Measurements from ENCODE around the gene UBE3B. TPM values are rescaled to one million over a fixed set of nuclear protein-coding genes. Genes with fewer than 3 reads are reported as not detected.
A peak's percentile ranks its signal among the peaks of the same experiment; 100 is the strongest.

UBE3B gene
- total RNA-seq, 1 donor from 2014 or later: 28.4 TPM

- H3K79me2 ChIP-seq (ENCODE audit: low read depth): no peaks in the 10 kb centered on the region
- no peaks in the 10 kb centered on the region for H3K36me3 ChIP-seq
- Mint-ChIP-seq H3K36me3 (peaks cover 34% of the 10 kb centered on the region), H3K27ac (peak overlapping the region; percentile 21), H3K27me3 (ENCODE audit: insufficient read depth, low read depth) (peaks cover 3% of the 10 kb centered on the region), H3K4me3 (no peak overlapping the region), H3K4me1 (peaks cover 9% of the 10 kb centered on the region), H3K9me3 (no peaks in the 10 kb centered on the region)
- no peak overlapping the region for H2AFZ ChIP-seq (replicated peaks)
- H3K9me3 ChIP-seq (ENCODE audit: low read depth): no peaks in the 10 kb centered on the region
- no peak overlapping the region for H3K9ac ChIP-seq
- H3F3A ChIP-seq (ENCODE audit: low read depth): no peaks in the 10 kb centered on the region
- no peak for TF ChIP-seq EZH2 (IDR thresholded peaks at IDR 0.05)
- TF ChIP-seq CTCF (IDR thresholded peaks at IDR 0.05): no peak
- no peak for TF ChIP-seq EZH2phosphoT487 (IDR thresholded peaks at IDR 0.05)
- H3K4me3 ChIP-seq: no peak overlapping the region
- no peaks in the 10 kb centered on the region for H4K20me1 ChIP-seq (ENCODE audit: low read depth)
- H3K27ac ChIP-seq: no peak overlapping the region
- no peak for DNase-seq (ENCODE audit: low spot score)
- H3K4me1 ChIP-seq: no peaks in the 10 kb centered on the region
- H3K4me2 ChIP-seq: no peak overlapping the region
- H3K27me3 ChIP-seq: no peaks in the 10 kb centered on the region
Measured at GRCh38 chr12:109512608-109513007, 35.2 kb downstream of the UBE3B start.

- no peaks in the 10 kb centered on the region for H3K27me3 ChIP-seq
- no peaks in the 10 kb centered on the region for H3K36me3 ChIP-seq
- TF ChIP-seq EZH2phosphoT487 (IDR thresholded peaks at IDR 0.05) (no peak), EZH2 (IDR thresholded peaks at IDR 0.05) (no peak), CTCF (IDR thresholded peaks at IDR 0.05) (no peak)
- Mint-ChIP-seq H3K4me1 (peaks cover 9% of the 10 kb centered on the region), H3K27ac (peak overlapping the region; percentile 21), H3K27me3 (ENCODE audit: insufficient read depth, low read depth) (peaks cover under 1% of the 10 kb centered on the region), H3K36me3 (peaks cover 37% of the 10 kb centered on the region), H3K4me3 (no peak overlapping the region), H3K9me3 (no peaks in the 10 kb centered on the region)
- H3K9me3 ChIP-seq (ENCODE audit: low read depth): no peaks in the 10 kb centered on the region
- no peaks in the 10 kb centered on the region for H3F3A ChIP-seq (ENCODE audit: low read depth)
- DNase-seq (ENCODE audit: low spot score): no peak
- no peak overlapping the region for H3K4me2 ChIP-seq
- no peaks in the 10 kb centered on the region for H3K4me1 ChIP-seq
- no peak overlapping the region for H3K4me3 ChIP-seq
- no peak overlapping the region for H3K9ac ChIP-seq
- no peaks in the 10 kb centered on the region for H3K79me2 ChIP-seq (ENCODE audit: low read depth)
- no peak overlapping the region for H2AFZ ChIP-seq (replicated peaks)
- H3K27ac ChIP-seq: no peak overlapping the region
- no peaks in the 10 kb centered on the region for H4K20me1 ChIP-seq (ENCODE audit: low read depth)
Measured at GRCh38 chr12:109513051-109513450, 35.6 kb downstream of the UBE3B start.

- H3K36me3 Mint-ChIP-seq: peaks cover 38% of the 10 kb centered on the region
- Histone ChIP-seq H3K79me2 (ENCODE audit: low read depth) (no peaks in the 10 kb centered on the region), H3K27me3 (no peaks in the 10 kb centered on the region), H3K4me3 (no peak overlapping the region), H2AFZ (replicated peaks) (no peak overlapping the region), H3K4me1 (no peaks in the 10 kb centered on the region), H3K9ac (no peak overlapping the region), H4K20me1 (ENCODE audit: low read depth) (no peaks in the 10 kb centered on the region), H3K9me3 (ENCODE audit: low read depth) (no peaks in the 10 kb centered on the region), H3K4me2 (no peak overlapping the region), H3F3A (ENCODE audit: low read depth) (no peaks in the 10 kb centered on the region), H3K27ac (no peak overlapping the region), H3K36me3 (no peaks in the 10 kb centered on the region)
- no peaks in the 10 kb centered on the region for H3K9me3 Mint-ChIP-seq
- TF ChIP-seq EZH2 (IDR thresholded peaks at IDR 0.05) (no peak), CTCF (IDR thresholded peaks at IDR 0.05) (no peak), EZH2phosphoT487 (IDR thresholded peaks at IDR 0.05) (no peak)
- no peak overlapping the region for H3K4me3 Mint-ChIP-seq
- no peak overlapping the region for H3K27ac Mint-ChIP-seq
- peaks cover 13% of the 10 kb centered on the region for H3K4me1 Mint-ChIP-seq
- no peak for DNase-seq (ENCODE audit: low spot score)
- H3K27me3 Mint-ChIP-seq (ENCODE audit: insufficient read depth, low read depth): no peaks in the 10 kb centered on the region
Measured at GRCh38 chr12:109513977-109514376, 36.5 kb downstream of the UBE3B start.
